HepG2 (cell line): ENCODE measurements around the gene TOB2. TPM values are rescaled to one million over a fixed set of nuclear protein-coding genes. Genes with fewer than 3 reads are reported as not detected.

Experiments
- CREB1 ChIP-seq, 2 experiments: fragments of 450-650 bp in 1 of 2; IDR thresholded peaks; 2 replicates each; pipeline ENCODE4 v1.6.1; 2016 to 2017; ENCODE audit warnings: control low read depth in 1 of 2, mild to moderate bottlenecking in 1 of 2, missing compliant biosample characterization in 1 of 2, missing genetic modification characterization in 1 of 2
- ETS1 ChIP-seq: sonication (generic); formaldehyde crosslinking; IDR thresholded peaks from 2 replicates; pipeline ENCODE4 v1.4.0; 2020; ENCODE audit warnings: missing genetic modification reagents
- FOXC1 ChIP-seq: sonication (generic); formaldehyde crosslinking; IDR thresholded peaks from 2 replicates; pipeline ENCODE4 v1.8.0; 2022; ENCODE audit warnings: mild to moderate bottlenecking, missing genetic modification reagents, borderline replicate concordance
- HDAC6 ChIP-seq: fragments of 200-600 bp; sonication (generic); IDR thresholded peaks from 2 replicates; pipeline ENCODE4 v1.7.0; 2017; ENCODE audit warnings: mild to moderate bottlenecking, antibody characterized with exemption, low read length, low read depth
- HMGXB4 ChIP-seq, 2 experiments: sonication (generic) in 1 of 2; formaldehyde crosslinking in 1 of 2; IDR thresholded peaks; 2 replicates each; pipeline versions ENCODE4 v1.4.0 to v1.6.1; 2018 to 2020; ENCODE audit warnings: missing genetic modification reagents in 2 of 2, borderline replicate concordance in 1 of 2, low read depth in 1 of 2, mild to moderate bottlenecking in 1 of 2, missing biosample characterization in 1 of 2
- MEIS1 ChIP-seq: sonication (generic); formaldehyde crosslinking; IDR thresholded peaks from 2 replicates; pipeline ENCODE4 v1.9.0; 2021; ENCODE audit warnings: mild to moderate bottlenecking, missing genetic modification reagents, moderate library complexity, borderline replicate concordance
- MIER2 ChIP-seq: IDR thresholded peaks from 2 replicates; pipeline ENCODE4 v1.6.1; 2016; ENCODE audit warnings: missing biosample characterization, missing genetic modification reagents
- MZF1 ChIP-seq: sonication (generic); formaldehyde crosslinking; IDR thresholded peaks from 2 replicates; pipeline ENCODE4 v1.8.1; 2023; ENCODE audit warnings: mild to moderate bottlenecking, missing genetic modification reagents, borderline replicate concordance
- NFYB ChIP-seq: sonication (generic); formaldehyde crosslinking; IDR thresholded peaks from 2 replicates; pipeline ENCODE4 v1.4.0; 2020; ENCODE audit warnings: missing genetic modification reagents
- PBX2 ChIP-seq: IDR thresholded peaks from 2 replicates; pipeline ENCODE4 v1.6.1; 2016; ENCODE audit warnings: control low read depth
- RFX5 ChIP-seq: IDR thresholded peaks from 2 replicates; pipeline ENCODE4 v1.6.1; 2011; ENCODE audit warnings: low read depth, low read length, improper control_type of control experiment
- SATB2 ChIP-seq: sonication (generic); formaldehyde crosslinking; IDR thresholded peaks from 2 replicates; pipeline ENCODE4 v1.5.0; 2020; ENCODE audit warnings: missing genetic modification reagents
- TFDP1 ChIP-seq: IDR thresholded peaks from 2 replicates; pipeline ENCODE4 v1.6.1; 2016; ENCODE audit warnings: missing compliant biosample characterization, missing genetic modification reagents, borderline replicate concordance
- TOPORS ChIP-seq: sonication (generic); formaldehyde crosslinking; IDR thresholded peaks from 2 replicates; pipeline ENCODE4 v1.8.0; 2023; ENCODE audit warnings: mild to moderate bottlenecking, missing genetic modification reagents
- ZMYM3 ChIP-seq: sonication (generic); formaldehyde crosslinking; IDR thresholded peaks from 2 replicates; pipeline ENCODE4 v1.5.1; 2020; ENCODE audit warnings: mild to moderate bottlenecking, missing genetic modification reagents
- ZMYM4 ChIP-seq: sonication (generic); formaldehyde crosslinking; IDR thresholded peaks from 2 replicates; pipeline ENCODE4 v1.8.1; 2023; ENCODE audit warnings: mild to moderate bottlenecking, missing genetic modification reagents
- ZNF251 ChIP-seq: sonication (generic); formaldehyde crosslinking; IDR thresholded peaks from 2 replicates; pipeline ENCODE4 v1.9.0; 2021; ENCODE audit warnings: mild to moderate bottlenecking, missing genetic modification reagents
- ZNF431 ChIP-seq: sonication (generic); formaldehyde crosslinking; IDR thresholded peaks from 2 replicates; pipeline ENCODE4 v1.9.0; 2022; ENCODE audit warnings: missing genetic modification reagents, low read depth, mild to moderate bottlenecking, borderline replicate concordance
- ZSCAN31 ChIP-seq: sonication (generic); formaldehyde crosslinking; IDR thresholded peaks from 2 replicates; pipeline ENCODE4 v1.5.0; 2020; ENCODE audit warnings: low read depth, mild to moderate bottlenecking, missing genetic modification reagents
- polyA plus RNA-seq, 8 experiments: library from polyadenylated mRNA; depleted of rRNA in 3 of 8; stranded (reverse) in 7 of 8; unstranded in 1 of 8; fragments of >200 nt; fragmentation: Illumina TruSeq in 4 of 8; extraction: Trizol in 4 of 8; gene quantifications; 2 replicates each; pipeline versions ENCODE4 v1.2.1 to v1.2.3, GENCODE V29; 2011 to 2016; ENCODE audit warnings: low read depth in 4 of 8, missing spikeins in 1 of 8, mixed read lengths in 1 of 8; ENCODE audit not compliant: insufficient read depth in 1 of 8
- total RNA-seq, 5 experiments: library from RNA; depleted of rRNA; stranded (reverse); fragments of >200 nt; fragmentation: Illumina TruSeq; extraction: Trizol; gene quantifications; 2 replicates each; pipeline ENCODE4 v1.2.3, GENCODE V29; 2016; ENCODE audit warnings: low read depth in 1 of 5
- TF ChIP-seq, protein P1 (sequence below): sonication (generic); formaldehyde crosslinking; conservative IDR thresholded peaks from 2 replicates; pipeline ENCODE4 v1.5.0; 2020; ENCODE audit warnings: missing genetic modification reagents
- TF ChIP-seq, protein P2 (sequence below): sonication (generic); formaldehyde crosslinking; IDR thresholded peaks from 2 replicates; pipeline ENCODE4 v1.5.0; 2020; ENCODE audit warnings: mild to moderate bottlenecking, low read depth, missing genetic modification reagents, borderline replicate concordance

Gene TOB2
- total and polyA plus RNA-seq, 2 of the 13 experiments (the other 11 are each of a cell fraction or from before 2014, with no cell fraction given) = 12.2 to 13.7 TPM

GRCh38 chr22:41397143-41397811 is 49.3 kb downstream of the TOB2 start (continued):
- TF ChIP-seq, protein P1, sequence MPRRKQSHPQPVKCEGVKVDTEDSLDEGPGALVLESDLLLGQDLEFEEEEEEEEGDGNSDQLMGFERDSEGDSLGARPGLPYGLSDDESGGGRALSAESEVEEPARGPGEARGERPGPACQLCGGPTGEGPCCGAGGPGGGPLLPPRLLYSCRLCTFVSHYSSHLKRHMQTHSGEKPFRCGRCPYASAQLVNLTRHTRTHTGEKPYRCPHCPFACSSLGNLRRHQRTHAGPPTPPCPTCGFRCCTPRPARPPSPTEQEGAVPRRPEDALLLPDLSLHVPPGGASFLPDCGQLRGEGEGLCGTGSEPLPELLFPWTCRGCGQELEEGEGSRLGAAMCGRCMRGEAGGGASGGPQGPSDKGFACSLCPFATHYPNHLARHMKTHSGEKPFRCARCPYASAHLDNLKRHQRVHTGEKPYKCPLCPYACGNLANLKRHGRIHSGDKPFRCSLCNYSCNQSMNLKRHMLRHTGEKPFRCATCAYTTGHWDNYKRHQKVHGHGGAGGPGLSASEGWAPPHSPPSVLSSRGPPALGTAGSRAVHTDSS (CRISPR knock-in tag) = no peak
- TF ChIP-seq SATB2 = no peak
- TF ChIP-seq TOPORS (CRISPR knock-in tag) = no peak
- peak; percentile 65 for TF ChIP-seq NFYB
- no peak; the same call in 1 of the 2 replicates for TF ChIP-seq ZNF431 (CRISPR knock-in tag)
- no peak; the same call in 1 of the 2 replicates for TF ChIP-seq ZSCAN31
- no peak for TF ChIP-seq HDAC6
- no peak for TF ChIP-seq TFDP1 (CRISPR knock-in tag)
- no peak for TF ChIP-seq PBX2 (CRISPR knock-in tag)
- TF ChIP-seq ZMYM4 (CRISPR knock-in tag) = peak; percentile 37; the same call in 1 of the 2 replicates
- no peak for TF ChIP-seq ZNF251
- no peak for TF ChIP-seq MIER2 (CRISPR knock-in tag)
- no peak for TF ChIP-seq ETS1 (CRISPR knock-in tag)
- 0 out of 2 replicates have a peak, but pooled peaks have one; percentile 12 for TF ChIP-seq ZMYM3 (CRISPR knock-in tag)
- TF ChIP-seq MZF1 (CRISPR knock-in tag) = no peak
- peak in 1 of 2 experiments; percentile 50; a peak in 1 of 4 replicates for TF ChIP-seq HMGXB4 (CRISPR knock-in tag; IDR thresholded peaks at IDR 0.05; ENCODE audit: borderline replicate concordance in 1 of 2, low read depth in 1 of 2)
- no peak for TF ChIP-seq FOXC1
- no peak for TF ChIP-seq CREB1 (IDR thresholded peaks at IDR 0.05)
- no peak for TF ChIP-seq CREB1 (CRISPR knock-in tag; IDR thresholded peaks at IDR 0.05)
- TF ChIP-seq, protein P2, sequence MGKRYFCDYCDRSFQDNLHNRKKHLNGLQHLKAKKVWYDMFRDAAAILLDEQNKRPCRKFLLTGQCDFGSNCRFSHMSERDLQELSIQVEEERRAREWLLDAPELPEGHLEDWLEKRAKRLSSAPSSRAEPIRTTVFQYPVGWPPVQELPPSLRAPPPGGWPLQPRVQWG (CRISPR knock-in tag) = no peak
- TF ChIP-seq MEIS1 (CRISPR knock-in tag) = 0 out of 2 replicates have a peak, but pooled peaks have one; percentile 21
- TF ChIP-seq RFX5 = no peak
